A673 (cell line): ENCODE measurements around the gene IFT52.

Experiments used
- CTCF ChIP-seq: fragments of 300-800, 200-600 bp; sonication (generic); conservative IDR thresholded peaks from 2 replicates; pipeline ENCODE4 v1.5.1; 2017; ENCODE audit warnings: low read depth, mild to moderate bottlenecking, antibody characterized with exemption, low read length, moderate library complexity, mixed read lengths
- EZH2 ChIP-seq: fragments of 200-600 bp; sonication (generic); IDR thresholded peaks from 2 replicates; pipeline ENCODE4 v1.6.1; 2017; ENCODE audit warnings: borderline replicate concordance, low read depth, mild to moderate bottlenecking, mixed read lengths, antibody characterized with exemption, low read length; ENCODE audit not compliant: poor library complexity, severe bottlenecking

- TF ChIP-seq CTCF (no peak), EZH2 (no peak)
Observed at GRCh38 chr20:43550456-43550855, 40.3 kb upstream of the IFT52 start.
